HEK293 (cell line): ENCODE data around the gene CACNA1H.

Experiments used
- CTCF ChIA-PET: fragments of 350-600 bp; formaldehyde crosslinking; extraction: SDS; loops from one replicate; lab custom pipeline; 2021; ENCODE audit warnings: antibody characterized with exemption; lab: Yijun Ruan, JAX
- POLR2A ChIA-PET: fragments of 300-600 bp; formaldehyde crosslinking; extraction: SDS; loops from one replicate; lab custom pipeline; 2020; ENCODE audit warnings: antibody characterized with exemption, inconsistent platforms; lab: Yijun Ruan, JAX
- H3K27ac ChIP-seq: fragments of 200-500 bp; sonication (Bioruptor generic); 2 replicates; pipeline ENCODE4 v1.5.1; 2014; ENCODE audit warnings: low read depth, low read length, control low read depth, inconsistent platforms; ENCODE audit errors: extremely low read depth
- H3K36me3 ChIP-seq, 2 experiments: fragments of 200-500 bp in 1 of 2; sonication (Bioruptor generic) in 1 of 2; 1 replicate in 1 of 2; 2 replicates in 1 of 2; pipeline ENCODE4 v1.5.1; 2014 to 2017; ENCODE audit warnings: inconsistent platforms in 2 of 2, low read length in 2 of 2; ENCODE audit not compliant: control insufficient read depth in 2 of 2, insufficient read depth in 1 of 2
- H3K4me1 ChIP-seq: fragments of 200-500 bp; sonication (Bioruptor generic); 2 replicates; pipeline ENCODE4 v1.5.1; 2014; ENCODE audit warnings: mild to moderate bottlenecking, low read length, inconsistent platforms; ENCODE audit not compliant: control insufficient read depth, insufficient read depth
- H3K4me3 ChIP-seq: 2 replicates; pipeline ENCODE4 v1.5.1; 2011; ENCODE audit warnings: low read depth, mild to moderate bottlenecking, control low read depth, low read length, moderate library complexity
- H3K9me3 ChIP-seq: fragments of 200-500 bp; sonication (Bioruptor generic); 2 replicates; pipeline ENCODE4 v1.5.1; 2014; ENCODE audit warnings: low read depth, low read length, inconsistent platforms; ENCODE audit not compliant: control insufficient read depth, insufficient read depth
- KLF1 ChIP-seq: fragments of 450-650 bp; formaldehyde crosslinking; IDR thresholded peaks from 2 replicates; pipeline ENCODE4 v1.5.1; 2016; ENCODE audit warnings: missing biosample characterization, missing genetic modification characterization
- SP2 ChIP-seq: fragments of 450-650 bp; formaldehyde crosslinking; IDR thresholded peaks from 2 replicates; pipeline ENCODE4 v1.5.1; 2016; ENCODE audit warnings: missing biosample characterization, missing genetic modification characterization
- SP7 ChIP-seq: fragments of 450-650 bp; formaldehyde crosslinking; IDR thresholded peaks from 2 replicates; pipeline ENCODE4 v1.5.1; 2016; ENCODE audit warnings: missing biosample characterization, missing genetic modification characterization
- TSHZ1 ChIP-seq: fragments of 450-650 bp; formaldehyde crosslinking; IDR thresholded peaks from 2 replicates; pipeline ENCODE4 v1.5.1; 2016; ENCODE audit warnings: missing biosample characterization, missing genetic modification characterization, borderline replicate concordance
- ZBTB8A ChIP-seq: fragments of 450-650 bp; formaldehyde crosslinking; IDR thresholded peaks from 2 replicates; pipeline ENCODE4 v1.5.1; 2016; ENCODE audit warnings: missing biosample characterization, missing genetic modification characterization
- ZFP69B ChIP-seq: fragments of 450-650 bp; formaldehyde crosslinking; IDR thresholded peaks from 2 replicates; pipeline ENCODE4 v1.5.1; 2016; ENCODE audit warnings: missing biosample characterization, missing genetic modification characterization
- ZIC2 ChIP-seq: fragments of 450-650 bp; formaldehyde crosslinking; IDR thresholded peaks from 2 replicates; pipeline ENCODE4 v1.5.1; 2016; ENCODE audit warnings: missing biosample characterization, missing genetic modification characterization
- ZNF211 ChIP-seq: fragments of 450-650 bp; formaldehyde crosslinking; IDR thresholded peaks from 2 replicates; pipeline ENCODE4 v1.5.1; 2016; ENCODE audit warnings: low read depth, missing biosample characterization, missing genetic modification characterization
- ZNF221 ChIP-seq: fragments of 450-650 bp; formaldehyde crosslinking; IDR thresholded peaks from 2 replicates; pipeline ENCODE4 v1.5.1; 2017; ENCODE audit warnings: missing biosample characterization, missing genetic modification characterization, borderline replicate concordance
- ZNF292 ChIP-seq: fragments of 450-650 bp; formaldehyde crosslinking; IDR thresholded peaks from 2 replicates; pipeline ENCODE4 v1.5.1; 2016; ENCODE audit warnings: low read depth, missing biosample characterization, missing genetic modification characterization, borderline replicate concordance
- ZNF518A ChIP-seq: fragments of 450-650 bp; formaldehyde crosslinking; conservative IDR thresholded peaks from 2 replicates; pipeline ENCODE4 v1.5.1; 2016; ENCODE audit warnings: low read depth, missing biosample characterization, missing genetic modification characterization
- ZNF558 ChIP-seq: fragments of 450-650 bp; formaldehyde crosslinking; IDR thresholded peaks from 2 replicates; pipeline ENCODE4 v1.5.1; 2016; ENCODE audit warnings: missing biosample characterization, missing genetic modification characterization
- ZNF624 ChIP-seq: fragments of 450-650 bp; formaldehyde crosslinking; IDR thresholded peaks from 2 replicates; pipeline ENCODE4 v1.5.1; 2017; ENCODE audit warnings: missing biosample characterization, missing genetic modification characterization
- TF ChIP-seq, protein P1 (sequence below): fragments of 450-650 bp; formaldehyde crosslinking; IDR thresholded peaks from 2 replicates; pipeline ENCODE4 v1.5.0; 2017; ENCODE audit warnings: missing biosample characterization, missing genetic modification characterization, borderline replicate concordance
- TF ChIP-seq, protein P2 (sequence below): fragments of 450-650 bp; formaldehyde crosslinking; IDR thresholded peaks from 2 replicates; pipeline ENCODE4 v1.5.1; 2016; ENCODE audit warnings: missing biosample characterization, missing genetic modification characterization

The CACNA1H gene

GRCh38 chr16:1193143-1193824 lies 40.4 kb downstream of the CACNA1H start (continued):
- TF ChIP-seq ZIC2 (tag by site-specific recombination) (peak; percentile 25; the same call in 1 of the 2 replicates), ZNF624 (tag by site-specific recombination) (no peak), SP2 (tag by site-specific recombination) (0 out of 2 replicates have a peak, but pooled peaks have one; percentile 3), KLF1 (tag by site-specific recombination) (0 out of 2 replicates have a peak, but pooled peaks have one; percentile 29), SP7 (tag by site-specific recombination) (0 out of 2 replicates have a peak, but pooled peaks have one; percentile 40)

GRCh38 chr16:1193825-1194581 lies 41.1 kb downstream of the CACNA1H start:
- ChIA-PET POLR2A (no interaction called here), CTCF (interaction anchor here (0.6 to 1.8 kb wide), 6 partner anchors 11 to 1108 kb away, joined by 3 to 6 read pairs (median 4); no protein-coding TSS in a partner anchor)
- no peak for TF ChIP-seq ZNF558 (tag by site-specific recombination)
- TF ChIP-seq ZBTB8A (tag by site-specific recombination) = 0 out of 2 replicates have a peak, but pooled peaks have one; percentile 17
- peak; percentile 76; the same call in 1 of the 2 replicates for TF ChIP-seq ZFP69B (tag by site-specific recombination)
- TF ChIP-seq, protein P1, sequence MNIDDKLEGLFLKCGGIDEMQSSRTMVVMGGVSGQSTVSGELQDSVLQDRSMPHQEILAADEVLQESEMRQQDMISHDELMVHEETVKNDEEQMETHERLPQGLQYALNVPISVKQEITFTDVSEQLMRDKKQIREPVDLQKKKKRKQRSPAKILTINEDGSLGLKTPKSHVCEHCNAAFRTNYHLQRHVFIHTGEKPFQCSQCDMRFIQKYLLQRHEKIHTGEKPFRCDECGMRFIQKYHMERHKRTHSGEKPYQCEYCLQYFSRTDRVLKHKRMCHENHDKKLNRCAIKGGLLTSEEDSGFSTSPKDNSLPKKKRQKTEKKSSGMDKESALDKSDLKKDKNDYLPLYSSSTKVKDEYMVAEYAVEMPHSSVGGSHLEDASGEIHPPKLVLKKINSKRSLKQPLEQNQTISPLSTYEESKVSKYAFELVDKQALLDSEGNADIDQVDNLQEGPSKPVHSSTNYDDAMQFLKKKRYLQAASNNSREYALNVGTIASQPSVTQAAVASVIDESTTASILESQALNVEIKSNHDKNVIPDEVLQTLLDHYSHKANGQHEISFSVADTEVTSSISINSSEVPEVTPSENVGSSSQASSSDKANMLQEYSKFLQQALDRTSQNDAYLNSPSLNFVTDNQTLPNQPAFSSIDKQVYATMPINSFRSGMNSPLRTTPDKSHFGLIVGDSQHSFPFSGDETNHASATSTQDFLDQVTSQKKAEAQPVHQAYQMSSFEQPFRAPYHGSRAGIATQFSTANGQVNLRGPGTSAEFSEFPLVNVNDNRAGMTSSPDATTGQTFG (tag by site-specific recombination) = no peak
- H3K4me1 ChIP-seq = peaks cover 3% of the 10 kb centered on the region; the same call in 1 of the 2 replicates
- H3K36me3 ChIP-seq = no peaks in the 10 kb centered on the region
- H3K27ac ChIP-seq = no peak overlapping the region
- H3K4me3 ChIP-seq = no peak overlapping the region
- no peaks in the 10 kb centered on the region for H3K9me3 ChIP-seq

DNA sequence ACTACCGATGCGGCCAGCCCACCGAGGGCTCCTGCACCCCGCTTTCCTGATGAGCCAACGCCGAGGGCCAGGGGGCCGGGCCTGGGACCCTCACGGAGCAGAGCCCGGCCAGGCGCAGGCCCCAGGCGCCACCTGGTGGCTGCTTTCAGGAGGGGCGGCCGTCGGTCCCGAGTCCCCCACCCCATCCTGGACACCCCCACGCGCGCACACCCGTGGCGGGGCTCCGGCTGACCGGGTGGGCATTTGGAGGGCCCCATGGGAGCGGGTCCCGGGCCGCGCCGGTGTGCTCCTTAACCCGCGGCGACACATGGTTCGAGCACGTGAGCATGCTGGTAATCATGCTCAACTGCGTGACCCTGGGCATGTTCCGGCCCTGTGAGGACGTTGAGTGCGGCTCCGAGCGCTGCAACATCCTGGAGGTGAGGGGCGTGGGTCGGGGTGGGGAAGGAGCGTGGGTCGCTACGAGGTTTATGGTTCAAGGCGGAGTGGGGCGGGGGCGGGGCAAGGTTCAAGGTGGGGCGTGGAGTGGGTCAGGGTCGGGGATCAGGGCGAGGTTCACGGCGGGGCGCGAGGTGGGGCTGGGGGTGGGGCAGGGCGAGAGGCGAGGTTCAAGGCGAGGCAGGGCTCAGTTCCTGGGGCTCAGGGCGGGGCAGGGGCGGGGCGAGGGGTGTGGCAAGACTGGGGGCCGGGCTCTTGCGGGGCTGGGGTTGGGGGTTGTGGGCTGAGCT lies 41.9 kb downstream of the CACNA1H start:
- CTCF ChIA-PET = interaction anchor here (0.6 to 0.7 kb wide), 2 partner anchors 13 to 1107 kb away, joined by 3 read pairs; no protein-coding TSS in a partner anchor
- Histone ChIP-seq H3K27ac (no peak overlapping the region), H3K9me3 (no peaks in the 10 kb centered on the region), H3K4me3 (no peak overlapping the region), H3K4me1 (peaks cover 3% of the 10 kb centered on the region; the same call in 1 of the 2 replicates), H3K36me3 (no peaks in the 10 kb centered on the region)
- POLR2A ChIA-PET = no interaction called here
- TF ChIP-seq TSHZ1 (tag by site-specific recombination) (no peak), ZNF211 (tag by site-specific recombination) (no peak), ZNF292 (tag by site-specific recombination) (no peak), ZNF221 (tag by site-specific recombination) (no peak), ZNF518A (no peak)
- TF ChIP-seq, protein P2, sequence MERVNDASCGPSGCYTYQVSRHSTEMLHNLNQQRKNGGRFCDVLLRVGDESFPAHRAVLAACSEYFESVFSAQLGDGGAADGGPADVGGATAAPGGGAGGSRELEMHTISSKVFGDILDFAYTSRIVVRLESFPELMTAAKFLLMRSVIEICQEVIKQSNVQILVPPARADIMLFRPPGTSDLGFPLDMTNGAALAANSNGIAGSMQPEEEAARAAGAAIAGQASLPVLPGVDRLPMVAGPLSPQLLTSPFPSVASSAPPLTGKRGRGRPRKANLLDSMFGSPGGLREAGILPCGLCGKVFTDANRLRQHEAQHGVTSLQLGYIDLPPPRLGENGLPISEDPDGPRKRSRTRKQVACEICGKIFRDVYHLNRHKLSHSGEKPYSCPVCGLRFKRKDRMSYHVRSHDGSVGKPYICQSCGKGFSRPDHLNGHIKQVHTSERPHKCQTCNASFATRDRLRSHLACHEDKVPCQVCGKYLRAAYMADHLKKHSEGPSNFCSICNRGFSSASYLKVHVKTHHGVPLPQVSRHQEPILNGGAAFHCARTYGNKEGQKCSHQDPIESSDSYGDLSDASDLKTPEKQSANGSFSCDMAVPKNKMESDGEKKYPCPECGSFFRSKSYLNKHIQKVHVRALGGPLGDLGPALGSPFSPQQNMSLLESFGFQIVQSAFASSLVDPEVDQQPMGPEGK (tag by site-specific recombination) = peak; percentile 88
